Lower leg skin (tissue), 3 donors: ENCODE results near the gene ASIC3.

Source experiments
- CTCF ChIP-seq, 3 donors: fragments of 450-650 bp; IDR thresholded peaks; one replicate each; pipeline ENCODE4 v1.5.1; 2016; ENCODE audit warnings: antibody characterized with exemption in 3 of 3, mild to moderate bottlenecking in 3 of 3, moderate library complexity in 2 of 3
- POLR2A ChIP-seq, 2 donors: fragments of 450-650 bp; IDR thresholded peaks; one replicate each; pipeline ENCODE4 v1.6.1; 2016 to 2017; ENCODE audit warnings: antibody characterized with exemption in 2 of 2, mild to moderate bottlenecking in 1 of 2, moderate library complexity in 1 of 2

GRCh38 chr7:151008143-151008510, 40.2 kb upstream of the ASIC3 start:
- TF ChIP-seq POLR2A (IDR thresholded peaks at IDR 0.05) (no peak), CTCF (IDR thresholded peaks at IDR 0.05) (no peak)
